ENCODE measurements around the gene PYGB.
"Not testable (repeated sequence)": the region's sequence is repeated elsewhere in the genome, so short reads cannot be mapped to it uniquely, and the experiment has no call there.

PYGB gene

DNA sequence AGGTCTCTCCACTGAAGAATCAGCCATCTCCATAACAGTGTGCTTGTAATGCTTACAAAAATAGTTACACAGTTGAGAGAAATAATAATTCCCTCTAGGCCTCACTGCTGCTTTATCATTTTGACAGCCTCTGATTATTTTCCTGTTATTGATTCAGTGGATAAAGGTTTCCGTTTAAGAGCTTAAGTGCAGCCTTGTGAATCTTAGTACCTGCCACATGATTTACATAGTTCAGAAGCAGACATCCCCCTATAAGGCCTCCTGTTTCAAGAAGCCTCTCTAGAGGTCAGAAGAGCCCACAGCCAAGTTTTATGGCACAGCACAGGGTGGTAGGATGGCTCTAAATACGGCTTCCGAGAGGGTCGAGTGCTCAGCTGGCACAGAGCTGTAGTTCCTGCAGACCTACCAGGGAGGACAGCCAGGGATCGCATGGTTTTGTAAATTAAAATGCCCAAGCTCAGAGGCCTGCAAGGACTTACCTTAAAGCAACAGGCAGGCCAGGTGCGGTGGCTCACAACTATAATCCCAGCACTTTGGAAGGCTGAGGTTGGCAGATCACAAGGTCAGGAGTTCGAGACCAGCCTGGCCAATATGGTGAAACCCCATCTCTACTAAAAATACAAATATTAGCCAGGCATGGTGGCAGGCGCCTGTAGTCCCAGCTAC lies 17.6 kb upstream of the PYGB start:
- no peak for DNase-seq

GRCh38 chr20:25233016-25233772 lies 14.7 kb upstream of the PYGB start:
- no peak for DNase-seq

- not testable (repeated sequence) for DNase-seq
Observed at GRCh38 chr20:25234009-25234849, 13.7 kb upstream of the PYGB start.

DNA sequence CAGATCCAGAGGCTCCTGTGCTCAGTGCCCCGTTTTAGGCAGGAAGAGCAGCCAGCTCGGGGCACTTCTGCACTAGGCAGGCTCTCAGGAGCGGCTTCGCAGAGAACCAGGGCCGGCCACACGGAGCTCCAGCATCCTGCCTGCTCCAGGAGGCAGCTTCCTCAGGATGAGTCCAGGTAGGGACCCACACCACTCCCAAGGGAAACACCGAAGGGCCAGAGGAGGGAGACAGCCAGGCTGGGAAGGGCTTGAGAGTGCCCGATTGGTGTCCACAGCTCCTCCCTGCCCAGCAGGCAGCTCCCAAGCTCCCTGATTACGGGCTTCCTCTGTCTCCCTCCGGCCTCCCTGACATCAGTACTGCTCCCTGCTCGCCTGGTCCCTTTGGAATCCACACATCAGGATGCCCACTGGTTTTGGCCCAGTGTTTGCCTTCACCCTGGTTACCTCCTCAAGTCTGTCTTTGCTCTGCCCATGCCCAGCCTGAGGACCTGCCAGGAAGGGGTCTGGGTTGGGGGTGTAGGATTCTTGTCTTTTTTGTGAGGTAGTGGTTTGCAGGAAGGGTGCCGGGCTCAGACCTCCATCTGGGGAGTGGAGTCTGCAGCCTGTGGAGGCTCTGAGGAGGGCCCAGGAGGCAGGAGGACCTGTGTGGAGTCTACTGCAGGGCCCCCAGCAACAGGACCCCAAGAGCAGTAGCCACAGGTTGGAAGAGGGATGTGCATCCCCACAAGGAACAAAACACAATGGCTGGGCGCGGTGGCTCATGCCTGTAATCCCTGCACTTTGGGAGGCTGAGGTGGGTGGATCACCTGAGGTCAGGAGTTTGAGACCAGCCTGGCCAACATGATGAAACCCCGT lies 11.2 kb upstream of the PYGB start:
- no peak for DNase-seq

- no peak for DNase-seq
Observed at GRCh38 chr20:25237610-25238318, 10.1 kb upstream of the PYGB start.

DNA sequence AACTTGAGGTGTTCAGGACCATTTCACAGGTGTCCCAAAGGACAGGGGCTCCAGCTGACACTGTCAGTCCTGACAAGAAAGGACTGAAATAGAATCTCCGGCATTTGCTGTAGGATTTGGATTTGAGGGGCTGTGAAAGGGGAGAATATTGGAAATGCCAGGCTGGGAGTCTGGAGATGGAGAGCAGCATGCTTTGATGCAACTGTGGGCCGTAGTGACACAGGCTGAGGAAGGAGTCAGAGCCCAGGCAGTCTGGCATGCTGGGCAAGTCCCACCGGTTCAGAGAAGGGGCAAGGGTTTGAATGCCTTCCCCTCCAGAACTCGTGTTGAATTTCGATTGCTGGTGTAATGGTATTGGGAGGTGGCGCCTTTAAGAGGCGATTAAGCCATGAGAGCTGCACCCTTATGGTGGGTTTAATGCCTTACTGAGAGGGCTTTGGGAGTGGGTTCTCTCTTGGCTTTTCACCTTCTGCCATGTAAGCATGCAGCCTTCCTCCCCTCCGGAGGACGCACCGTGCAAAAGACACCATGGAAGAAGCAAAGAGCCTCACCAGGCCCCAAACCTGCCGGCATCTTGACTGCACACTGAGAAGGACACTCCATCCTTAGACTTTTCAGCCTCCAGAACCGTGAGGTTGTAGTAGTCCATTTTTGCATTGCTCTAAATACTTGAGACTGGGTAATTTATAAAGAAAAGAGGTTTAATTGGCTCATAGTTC lies 9.4 kb upstream of the PYGB start:
- no peak for DNase-seq

- no peak for DNase-seq
Observed at GRCh38 chr20:25239387-25240370, 8.2 kb upstream of the PYGB start.

- DNase-seq, result not testable (repeated sequence)
Observed at GRCh38 chr20:25240851-25241658, 6.8 kb upstream of the PYGB start.

DNA sequence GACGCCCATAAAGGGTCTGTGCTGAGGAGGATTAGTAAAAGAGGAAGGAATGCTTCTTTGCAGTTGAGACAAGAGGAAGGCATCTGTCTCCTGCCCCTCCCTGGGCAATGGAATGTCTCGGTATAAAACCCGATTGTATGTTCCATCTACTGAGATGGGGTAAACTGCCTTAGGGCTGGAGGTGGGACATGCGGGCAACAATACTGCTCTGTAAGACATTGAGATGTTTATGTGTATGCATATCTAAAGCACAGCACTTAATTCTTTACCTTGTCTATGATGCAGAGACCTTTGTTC lies 6.3 kb upstream of the PYGB start:
- DNase-seq, result not testable (repeated sequence)

- no peak for DNase-seq
Observed at GRCh38 chr20:25242231-25242630, 5.7 kb upstream of the PYGB start.

GRCh38 chr20:25243416-25243979 lies 4.4 kb upstream of the PYGB start:
- DNase-seq, result no peak

GRCh38 chr20:25244976-25245375 lies 2.9 kb upstream of the PYGB start:
- no peak for DNase-seq

DNA sequence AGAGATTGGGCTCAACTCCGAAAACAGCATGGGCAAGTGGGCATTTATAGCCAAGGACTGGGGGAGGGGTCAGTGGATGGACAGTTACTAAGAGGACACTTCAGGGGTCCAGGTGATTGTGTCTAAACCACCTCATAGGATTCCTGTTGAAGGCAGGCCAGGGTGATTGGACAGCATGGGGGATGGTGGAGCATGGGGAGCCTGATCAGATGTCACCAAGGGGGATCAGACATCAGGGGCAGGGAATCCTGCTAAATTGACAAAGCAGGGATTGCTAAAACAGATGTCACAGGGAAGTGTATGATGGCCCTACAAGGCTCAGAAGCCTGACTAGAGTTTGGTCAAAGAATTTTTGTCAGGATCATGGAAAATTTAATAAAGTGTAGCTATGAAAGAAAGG lies 2.4 kb upstream of the PYGB start:
- no peak for DNase-seq

DNA sequence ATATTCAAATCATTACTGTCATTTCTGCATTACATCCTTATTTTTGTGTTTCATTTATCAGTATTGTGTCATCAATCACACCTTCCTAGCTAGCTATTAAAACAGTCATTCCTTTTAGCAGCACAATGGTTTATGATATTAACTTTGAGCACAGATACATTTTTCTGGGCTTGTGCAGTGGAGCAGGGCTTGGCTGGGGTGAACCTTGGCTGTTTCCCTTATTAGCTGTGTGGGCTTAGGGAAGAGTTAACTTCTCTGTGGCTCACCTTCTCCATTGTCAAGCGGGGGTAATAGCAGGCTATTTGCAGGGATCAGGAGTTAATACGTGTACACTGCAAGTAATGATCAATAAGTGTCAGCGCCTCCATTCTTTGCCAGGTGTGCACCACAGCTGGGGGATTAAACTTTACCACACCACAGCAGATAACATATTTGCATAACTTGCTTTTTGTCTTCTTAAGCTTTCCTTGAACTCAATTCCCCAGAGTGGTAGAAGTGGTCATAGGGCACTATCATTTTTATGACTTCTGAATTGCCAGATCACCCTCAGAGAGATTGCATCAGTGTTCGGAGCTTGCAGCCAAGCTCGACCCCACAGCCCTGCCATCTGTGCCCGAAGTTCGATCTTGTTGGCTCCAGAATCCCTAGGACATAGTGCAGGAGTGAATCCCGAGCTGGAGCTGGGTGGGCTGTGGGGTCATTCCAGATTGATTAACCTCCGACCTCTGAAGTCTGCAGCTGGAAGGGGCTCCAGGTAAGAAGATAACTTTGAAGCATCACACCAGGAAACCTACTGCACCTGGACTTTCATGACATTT lies 1.5 kb upstream of the PYGB start:
- DNase-seq, result no peak

DNA sequence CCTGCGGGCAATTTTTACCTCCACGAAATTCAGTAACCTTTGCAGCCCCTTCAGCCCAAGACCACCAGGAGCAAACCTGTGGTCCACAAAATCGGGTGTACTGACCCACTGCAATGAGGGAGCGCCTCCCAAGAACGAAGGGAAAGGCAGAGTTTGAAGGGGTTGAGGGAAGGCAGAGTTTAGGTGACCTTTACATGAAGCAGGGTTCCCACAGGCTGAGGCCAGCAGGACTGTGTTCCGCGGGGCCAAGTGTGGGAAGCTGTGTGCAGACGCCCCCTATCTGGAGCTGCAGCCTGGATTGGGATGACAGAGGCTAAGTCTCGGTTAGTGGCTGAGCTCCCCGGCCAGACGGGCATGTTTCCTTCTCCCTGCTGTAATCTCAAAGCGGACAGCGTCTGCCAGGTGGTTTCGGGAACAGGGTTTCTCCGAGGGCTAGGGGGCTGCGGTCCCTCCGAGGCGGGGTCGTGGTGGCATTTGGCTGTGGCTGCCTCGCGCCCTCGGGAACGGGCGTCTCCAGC lies 826 bp upstream of the PYGB start:
- no peak for DNase-seq

GRCh38 chr20:25247518-25247955 lies 348 bp upstream of the PYGB start:
- no peak for DNase-seq

- no peak for DNase-seq
Observed at GRCh38 chr20:25248786-25249172, 894 bp downstream of the PYGB start.

All from effector CD8-positive, alpha-beta T cell (primary cell).